T-cell (primary cell): Measurements from ENCODE around the gene APAF1. TPM values are rescaled to one million over a fixed set of nuclear protein-coding genes. Genes with fewer than 3 reads are reported as not detected.
"Not testable (repeated sequence)": the region's sequence is repeated elsewhere in the genome, so short reads cannot be mapped to it uniquely, and the experiment has no call there.

Experiments
- ATAC-seq, 4 experiments: fragments of 200-7000 bp in 3 of 4; fragments of 150-1000 bp in 1 of 4; cut with Tn5 transposase; replicated peaks in 1 of 4; 1 replicate in 3 of 4; 2 replicates in 1 of 4; pipeline ENCODE4 v1.10.0; 2021; ENCODE audit warnings: moderate library complexity in 3 of 4, mild to moderate bottlenecking in 2 of 4, moderate number of reproducible peaks in 1 of 4
- CTCF ChIA-PET, 2 donors: fragments of 300-600 bp; sonication (Branson Sonifier 250); formaldehyde crosslinking; loops; one replicate each; lab custom pipeline; 2022; ENCODE audit warnings: antibody characterized with exemption in 2 of 2; lab: Charles Lee
- POLR2A ChIA-PET, 2 donors: fragments of 300-600 bp; sonication (Branson Sonifier 250); formaldehyde crosslinking; loops; one replicate each; lab custom pipeline; 2022; ENCODE audit warnings: antibody characterized with exemption in 2 of 2; lab: Charles Lee
- DNase-seq, 35 experiments: peaks; one replicate each; pipeline versions ENCODE4 v3.0.0 to v3.0.0-alpha.2; 2013 to 2023
- H3K27ac ChIP-seq: one replicate; pipeline ENCODE4 v1.5.1; 2013; ENCODE audit warnings: low read length
- H3K27me3 ChIP-seq, 2 experiments: replicated peaks in 1 of 2; 1 replicate in 1 of 2; 2 replicates in 1 of 2; pipeline versions ENCODE4 v1.6.1 to v1.7.0; 2013; ENCODE audit warnings: low read length in 1 of 2, mixed read lengths in 1 of 2; ENCODE audit not compliant: control insufficient read depth in 2 of 2, insufficient read depth in 2 of 2; ENCODE audit errors: extremely low read depth in 1 of 2
- H3K36me3 ChIP-seq, 2 donors: 1 replicate in 1 of 2; 2 replicates in 1 of 2; pipeline versions ENCODE4 v1.6.1 to v1.7.0; 2013; ENCODE audit warnings: low read length in 1 of 2; ENCODE audit not compliant: control insufficient read depth in 2 of 2, insufficient read depth in 1 of 2; ENCODE audit errors: extremely low read depth in 1 of 2
- H3K4me1 ChIP-seq, 2 experiments: 1 replicate in 1 of 2; 2 replicates in 1 of 2; pipeline versions ENCODE4 v1.6.1 to v1.7.0; 2013; ENCODE audit warnings: low read length in 2 of 2, mixed read lengths in 1 of 2; ENCODE audit not compliant: insufficient read depth in 2 of 2, control insufficient read depth in 1 of 2; ENCODE audit errors: extremely low read depth in 1 of 2
- H3K4me3 ChIP-seq, 2 donors: 1 replicate in 1 of 2; 2 replicates in 1 of 2; pipeline versions ENCODE4 v1.5.1 to v1.7.0; 2013; ENCODE audit warnings: mild to moderate bottlenecking in 2 of 2, low read length in 1 of 2, moderate library complexity in 1 of 2; ENCODE audit not compliant: control insufficient read depth in 1 of 2; ENCODE audit errors: extremely low read depth in 1 of 2
- H3K9me3 ChIP-seq: 2 replicates; pipeline ENCODE4 v1.7.0; 2013
- H3K27ac Mint-ChIP-seq, 2 donors: one replicate each; pipeline ENCODE4 v1.8.0; 2020 to 2021; ENCODE audit warnings: mild to moderate bottlenecking in 2 of 2, mixed read lengths in 2 of 2
- H3K27me3 Mint-ChIP-seq, 2 donors: one replicate each; pipeline ENCODE4 v1.8.0; 2021 to 2022; ENCODE audit warnings: mixed read lengths in 2 of 2
- H3K36me3 Mint-ChIP-seq: one replicate; pipeline ENCODE4 v1.8.0; 2021; ENCODE audit warnings: mixed read lengths
- H3K4me1 Mint-ChIP-seq, 3 donors: one replicate each; pipeline ENCODE4 v1.8.0; 2020 to 2022; ENCODE audit warnings: mixed read lengths in 3 of 3, mild to moderate bottlenecking in 1 of 3
- H3K4me3 Mint-ChIP-seq, 3 donors: one replicate each; pipeline ENCODE4 v1.8.0; 2020 to 2022; ENCODE audit warnings: mild to moderate bottlenecking in 3 of 3, mixed read lengths in 3 of 3, moderate library complexity in 3 of 3
- H3K9me3 Mint-ChIP-seq, 3 donors: one replicate each; pipeline ENCODE4 v1.8.0; 2020 to 2022; ENCODE audit warnings: mixed read lengths in 3 of 3
- WGBS: methylation state at CpG from one replicate; pipeline ENCODE4 v1.1.5; 2013; ENCODE audit warnings: missing lambda C conversion rate; ENCODE audit not compliant: insufficient coverage; 5-methylcytosine and 5-hydroxymethylcytosine counted together
- total RNA-seq, 35 experiments: library from RNA in 6 of 35; stranded (reverse) in 6 of 35; fragments of 120-200 nt in 1 of 35; gene quantifications; one replicate each; pipeline versions ENCODE4 v1.2.1 to v1.2.4 and lab custom pipeline; 2013 to 2026

The APAF1 gene
- total RNA-seq, 5 donors from 2014 or later (not counting 1 experiment from before 2014, with no cell fraction given): 20.7 to 27.6 (median 23.5) TPM

DNA sequence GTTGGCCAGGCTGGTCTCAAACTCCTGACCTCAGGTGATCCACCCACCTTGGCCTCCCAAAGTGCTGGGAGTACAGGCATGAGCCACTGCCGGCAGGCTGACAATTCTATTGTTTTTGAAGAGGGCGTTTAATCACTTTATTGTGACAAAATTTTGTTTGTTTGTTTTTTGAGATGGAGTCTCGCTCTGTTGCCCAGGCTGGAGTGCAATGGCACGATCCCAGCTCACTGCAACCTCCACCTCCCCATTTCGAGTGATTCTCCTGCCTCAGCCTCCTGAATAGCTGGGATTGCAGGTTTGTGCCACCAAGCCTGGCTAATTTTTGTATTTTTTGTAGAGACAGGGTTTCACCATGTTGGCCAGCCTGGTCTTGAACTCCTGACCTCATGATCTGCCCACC lies 2.3 kb upstream of the APAF1 start:
- H3K36me3 ChIP-seq, POLR2A ChIA-PET, H3K9me3 ChIP-seq, DNase-seq, H3K27me3 ChIP-seq, ATAC-seq, H3K27me3 Mint-ChIP-seq, H3K27ac Mint-ChIP-seq, H3K36me3 Mint-ChIP-seq, H3K9me3 Mint-ChIP-seq, H3K4me3 ChIP-seq, H3K27ac ChIP-seq: not testable (repeated sequence)
- no CpG with 5 or more reads among the region's 5 CpGs for WGBS
- CTCF ChIA-PET: interaction anchor here in 1 of 2 donors (0.7 to 1.6 kb wide), 2 partner anchors 11 to 214 kb away, joined by 3 to 7 read pairs; no protein-coding TSS in a partner anchor
- Mint-ChIP-seq H3K4me3 (peak overlapping the region; percentile 97 to 99 (median 98)), H3K4me1 (peaks cover 23 to 33% (median 30%) of the 10 kb centered on the region in 3 donors)
- H3K4me1 ChIP-seq: peaks cover 11 to 15% of the 10 kb centered on the region in 2 experiments

DNA sequence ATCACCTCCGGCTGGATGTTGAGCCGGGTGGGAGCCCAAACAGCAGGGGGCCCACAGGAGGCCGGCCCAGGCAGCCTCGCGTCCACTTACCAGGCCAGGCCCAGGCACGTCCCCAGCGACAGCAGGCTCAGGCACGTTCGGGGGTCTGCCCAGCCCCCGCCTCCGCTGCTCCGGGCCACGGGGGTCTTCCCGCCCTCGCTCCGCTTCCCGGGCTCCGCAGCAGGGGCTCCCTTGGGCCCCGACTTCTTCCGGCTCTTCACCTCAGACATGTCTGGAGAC lies 718 bp upstream of the APAF1 start:
- CTCF ChIA-PET: interaction anchor here (0.6 to 2.0 kb wide), 6 partner anchors 8 to 78 kb away, joined by 3 to 9 read pairs (median 5); partner anchors contain the start of gene SLC25A3 (in 1 of the 2)
- Mint-ChIP-seq H3K27ac (peak overlapping the region; percentile 91 to 92), H3K4me1 (peaks cover 15 to 42% (median 35%) of the 10 kb centered on the region in 3 donors), H3K9me3 (no peaks in the 10 kb centered on the region), H3K4me3 (peak overlapping the region; percentile 97 to 99 (median 98)), H3K27me3 (no peaks in the 10 kb centered on the region), H3K36me3 (no peaks in the 10 kb centered on the region)
- Histone ChIP-seq H3K27me3 (no peaks in the 10 kb centered on the region), H3K9me3 (no peaks in the 10 kb centered on the region), H3K4me3 (peak overlapping the region; percentile 72 to 91), H3K4me1 (peaks cover 11 to 15% of the 10 kb centered on the region in 2 experiments), H3K27ac (peak overlapping the region; percentile 54), H3K36me3 (peaks cover 0 to 5% of the 10 kb centered on the region in 2 donors)
- 0% methylated on average over 20 of the region's 20 CpGs for WGBS
- POLR2A ChIA-PET: interaction anchor here in 1 of 2 donors (1.7 kb wide), 1 partner anchor 51 kb away, joined by 13 read pairs; the partner anchor contains the start of gene SLC25A3
- ATAC-seq (peak; percentile 2 to 11 (median 6)), DNase-seq (peak in 1 of 35 experiments; percentile 8)

DNA sequence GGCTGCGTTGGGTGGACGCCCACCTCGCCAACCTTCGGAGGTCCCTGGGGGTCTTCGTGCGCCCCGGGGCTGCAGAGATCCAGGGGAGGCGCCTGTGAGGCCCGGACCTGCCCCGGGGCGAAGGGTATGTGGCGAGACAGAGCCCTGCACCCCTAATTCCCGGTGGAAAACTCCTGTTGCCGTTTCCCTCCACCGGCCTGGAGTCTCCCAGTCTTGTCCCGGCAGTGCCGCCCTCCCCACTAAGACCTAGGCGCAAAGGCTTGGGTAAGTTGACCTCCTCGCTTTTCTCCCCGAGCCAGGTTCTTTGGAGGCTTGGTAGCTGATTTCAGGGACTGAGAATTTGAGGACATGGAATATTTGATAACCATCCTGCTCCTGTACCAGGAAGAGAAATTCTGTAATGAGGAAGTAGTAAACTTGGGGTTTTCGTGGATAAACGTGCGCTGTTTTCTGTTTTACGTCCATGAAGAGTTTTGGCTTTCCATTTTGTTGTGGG lies 530 bp downstream of the APAF1 start:
- Mint-ChIP-seq H3K36me3 (no peaks in the 10 kb centered on the region), H3K9me3 (no peaks in the 10 kb centered on the region), H3K27me3 (no peaks in the 10 kb centered on the region), H3K27ac (peak overlapping the region; percentile 74 to 89), H3K4me3 (peak overlapping the region; percentile 97 to 99 (median 98)), H3K4me1 (peaks cover 15 to 41% (median 38%) of the 10 kb centered on the region in 3 donors)
- no peaks in the 10 kb centered on the region for H3K9me3 ChIP-seq
- ATAC-seq (no peak), DNase-seq (peak in 5 of 35 experiments; percentile 1 to 31 (median 3))
- no peaks in the 10 kb centered on the region for H3K27me3 ChIP-seq
- ChIA-PET CTCF (interaction anchor here in 1 of 2 donors (0.9 to 1.3 kb wide), 3 partner anchors 15 to 107 kb away, joined by 3 to 4 read pairs (median 3); no protein-coding TSS in a partner anchor), POLR2A (no interaction called here)
- H3K4me3 ChIP-seq: peak overlapping the region; percentile 72 to 91
- WGBS: under 1% methylated on average over 23 of the region's 24 CpGs
- peaks cover 11 to 15% of the 10 kb centered on the region in 2 experiments for H3K4me1 ChIP-seq
- H3K27ac ChIP-seq: peak overlapping the region; percentile 45
- peaks cover 3 to 16% of the 10 kb centered on the region in 2 donors for H3K36me3 ChIP-seq

DNA sequence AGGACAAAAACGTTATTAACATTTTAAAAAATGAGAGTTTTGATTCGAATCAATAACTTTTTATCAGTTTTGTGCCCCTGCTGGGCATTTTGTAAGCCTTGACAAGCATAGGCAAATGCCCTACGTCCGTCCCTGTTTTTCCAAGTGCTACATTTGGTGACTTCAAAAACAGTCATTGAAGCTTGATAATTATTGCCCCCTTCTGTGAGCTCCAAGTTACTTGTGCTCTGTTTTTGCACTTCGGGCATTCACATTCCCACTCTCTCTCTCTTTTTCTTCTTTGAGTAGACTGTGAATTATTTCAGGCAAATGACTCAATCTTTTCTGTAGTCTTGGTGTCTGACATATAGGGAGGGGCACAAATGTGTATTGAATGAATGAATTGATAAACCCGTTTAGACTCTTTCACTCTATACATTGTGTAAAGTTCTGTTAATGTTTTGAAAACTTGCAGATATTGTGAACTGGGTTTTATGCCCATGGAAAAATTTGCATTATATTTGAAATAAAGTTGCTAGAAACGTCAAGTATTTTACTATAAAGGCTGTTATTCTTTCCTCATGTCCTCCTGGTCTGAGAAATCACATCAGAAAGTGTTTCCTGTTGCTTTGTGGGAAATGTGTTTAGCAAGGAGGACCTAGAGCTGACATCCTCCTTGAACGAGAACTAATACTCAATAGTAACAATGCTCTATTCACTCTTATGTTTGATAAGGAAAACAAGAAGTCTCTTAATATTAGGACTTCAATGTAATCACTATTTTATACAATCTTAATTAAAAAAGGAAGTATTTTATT lies 1.4 kb downstream of the APAF1 start:
- no peaks in the 10 kb centered on the region for H3K9me3 ChIP-seq
- peak overlapping the region; percentile 97 to 99 (median 98) for H3K4me3 Mint-ChIP-seq
- no peak overlapping the region for H3K27ac ChIP-seq
- WGBS: 10% methylated on average over 2 of the region's 8 CpGs
- H3K4me3 ChIP-seq: peak overlapping the region in 1 of 2 donors; percentile 72
- peak in 1 of 35 experiments; percentile 16 for DNase-seq
- no peaks in the 10 kb centered on the region for H3K9me3 Mint-ChIP-seq
- peak overlapping the region; percentile 36 to 61 for H3K27ac Mint-ChIP-seq
- H3K27me3 Mint-ChIP-seq: no peaks in the 10 kb centered on the region
- H3K36me3 Mint-ChIP-seq: peaks cover 7% of the 10 kb centered on the region
- peaks cover 15 to 38% (median 38%) of the 10 kb centered on the region in 3 donors for H3K4me1 Mint-ChIP-seq
- ChIA-PET POLR2A (no interaction called here), CTCF (interaction anchor here in 1 of 2 donors (0.9 to 1.3 kb wide), 3 partner anchors 16 to 107 kb away, joined by 3 to 4 read pairs (median 3); no protein-coding TSS in a partner anchor)
- H3K36me3 ChIP-seq: peaks cover 3 to 19% of the 10 kb centered on the region in 2 donors
- ATAC-seq: no peak
- no peaks in the 10 kb centered on the region for H3K27me3 ChIP-seq
- H3K4me1 ChIP-seq: peaks cover 11 to 15% of the 10 kb centered on the region in 2 experiments

DNA sequence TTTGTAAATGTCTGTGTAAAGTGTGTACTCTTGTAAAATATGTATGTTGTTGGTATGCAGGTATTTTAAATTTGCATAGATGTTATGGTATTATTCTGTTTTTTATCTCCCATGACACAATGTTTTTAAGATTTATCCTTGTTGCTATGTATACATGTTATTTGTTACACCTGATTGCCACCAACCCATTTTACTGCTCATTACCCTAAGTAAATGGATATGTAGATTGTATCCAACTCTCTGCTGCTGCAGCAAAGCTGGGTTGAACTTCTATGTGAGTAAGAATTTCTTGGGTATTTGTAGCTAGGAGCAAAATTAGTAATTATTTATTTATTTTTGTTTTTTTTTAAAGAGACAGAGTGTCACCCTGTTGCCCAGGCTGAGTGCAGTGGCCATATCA lies 6.2 kb downstream of the APAF1 start:
- Histone ChIP-seq H3K27me3 (no peaks in the 10 kb centered on the region), H3K9me3 (no peaks in the 10 kb centered on the region), H3K36me3 (peaks cover 5 to 26% of the 10 kb centered on the region in 2 donors), H3K27ac (no peak overlapping the region), H3K4me3 (no peak overlapping the region), H3K4me1 (peaks cover 6 to 8% of the 10 kb centered on the region in 2 experiments)
- ATAC-seq: no peak
- H3K4me1 Mint-ChIP-seq: peaks cover 11 to 22% (median 21%) of the 10 kb centered on the region in 3 donors
- H3K27ac Mint-ChIP-seq: no peak overlapping the region
- POLR2A ChIA-PET: interaction anchor here in 1 of 2 donors (0.7 kb wide), 1 partner anchor 47 kb away, joined by 3 read pairs; no protein-coding TSS in a partner anchor
- CTCF ChIA-PET: interaction anchor here (1.0 to 4.1 kb wide), 8 partner anchors 13 to 1923 kb away, joined by 3 to 27 read pairs (median 4); partner anchors contain the start of gene SLC25A3 (in 1 of the 2)
- no peaks in the 10 kb centered on the region for H3K27me3 Mint-ChIP-seq
- H3K9me3 Mint-ChIP-seq: no peaks in the 10 kb centered on the region
- DNase-seq: no peak
- peaks cover 7% of the 10 kb centered on the region for H3K36me3 Mint-ChIP-seq
- H3K4me3 Mint-ChIP-seq: no peak overlapping the region
